Measurements from ENCODE around the gene XXYLT1. TPM values are rescaled to one million over a fixed set of nuclear protein-coding genes. Genes with fewer than 3 reads are reported as not detected.

XXYLT1 gene
- polyA plus RNA-seq, 4 donors, result 0.81 to 11.7 (median 4.6) TPM

GRCh38 chr3:195099951-195100785 lies 170.8 kb downstream of the XXYLT1 start:
- Histone ChIP-seq H3K27me3 (ENCODE audit: control insufficient read depth in 3 of 3, insufficient read depth in 3 of 3, low read length in 3 of 3) (no peaks in the 10 kb centered on the region), H3K27ac (ENCODE audit: low read depth in 1 of 3, low read length in 2 of 3) (no peak overlapping the region), H3K36me3 (ENCODE audit: control insufficient read depth in 3 of 3, insufficient read depth in 2 of 3, low read depth in 1 of 3, low read length in 3 of 3) (peaks cover 0 to 3% (median 0%) of the 10 kb centered on the region in 3 donors), H3K9me3 (ENCODE audit: control insufficient read depth in 2 of 2, insufficient read depth in 1 of 2, low read depth in 1 of 2, low read length in 1 of 2) (peaks cover 0 to 19% of the 10 kb centered on the region in 2 donors), H3K4me1 (ENCODE audit: control insufficient read depth in 3 of 3, insufficient read depth in 2 of 3, low read depth in 1 of 3, low read length in 2 of 3) (peaks cover 4 to 32% (median 5%) of the 10 kb centered on the region in 3 donors), H3K4me3 (ENCODE audit: low read depth in 1 of 3, low read length in 3 of 3) (no peak overlapping the region)
- 92 to 96% (median 94%) methylated on average over 14 of the region's 14 CpGs for WGBS, 3 donors
- FAIRE-seq, result no peak
- no peak for DNase-seq

DNA sequence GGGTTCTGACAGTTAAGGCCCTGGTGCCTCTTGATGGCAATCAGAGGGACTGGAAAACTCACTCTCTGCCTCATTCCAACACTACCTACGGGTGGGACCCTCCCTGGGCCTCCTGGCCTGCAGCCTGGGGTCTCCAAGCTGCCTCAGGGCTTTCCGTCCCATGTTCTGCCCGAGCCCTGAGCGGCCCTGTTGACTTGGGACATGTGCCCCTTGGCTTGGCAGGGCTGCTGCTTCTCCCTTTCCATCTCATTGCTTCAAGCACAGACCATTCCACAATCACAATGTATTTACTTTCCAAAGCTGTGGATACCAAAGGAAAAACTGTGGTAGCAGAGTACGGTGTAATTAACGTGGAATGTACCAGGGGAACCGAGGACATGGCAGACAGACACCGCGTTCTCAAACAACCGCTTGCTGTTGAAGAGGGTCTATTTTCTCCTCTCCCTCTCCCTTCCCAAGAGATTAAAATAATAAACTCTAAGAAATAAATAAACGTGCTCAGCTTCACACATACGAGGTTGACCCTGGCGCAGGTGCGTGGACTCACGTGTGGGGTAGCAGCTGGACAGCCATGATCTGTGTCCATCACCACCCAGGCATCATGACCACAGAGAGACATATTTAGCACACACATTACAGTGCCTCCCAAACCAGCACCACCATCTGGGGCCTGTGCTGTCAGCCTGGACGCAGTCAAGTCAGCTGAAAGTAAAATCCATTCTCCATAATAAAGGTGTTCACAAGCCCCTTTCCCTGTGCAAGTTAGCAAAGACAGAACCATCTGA lies 172.0 kb downstream of the XXYLT1 start:
- FAIRE-seq, result no peak
- Histone ChIP-seq H3K4me3 (ENCODE audit: low read depth in 1 of 3, low read length in 3 of 3) (no peak overlapping the region), H3K9me3 (ENCODE audit: control insufficient read depth in 2 of 2, insufficient read depth in 1 of 2, low read depth in 1 of 2, low read length in 1 of 2) (peaks cover 0 to 9% of the 10 kb centered on the region in 2 donors), H3K36me3 (ENCODE audit: control insufficient read depth in 3 of 3, insufficient read depth in 2 of 3, low read depth in 1 of 3, low read length in 3 of 3) (no peaks in the 10 kb centered on the region), H3K4me1 (ENCODE audit: control insufficient read depth in 3 of 3, insufficient read depth in 2 of 3, low read depth in 1 of 3, low read length in 2 of 3) (peaks cover 4 to 28% (median 5%) of the 10 kb centered on the region in 3 donors), H3K27ac (ENCODE audit: low read depth in 1 of 3, low read length in 2 of 3) (no peak overlapping the region), H3K27me3 (ENCODE audit: control insufficient read depth in 3 of 3, insufficient read depth in 3 of 3, low read length in 3 of 3) (no peaks in the 10 kb centered on the region)
- no peak for DNase-seq
- WGBS, 3 donors, result 91% methylated on average over 16 of the region's 16 CpGs

DNA sequence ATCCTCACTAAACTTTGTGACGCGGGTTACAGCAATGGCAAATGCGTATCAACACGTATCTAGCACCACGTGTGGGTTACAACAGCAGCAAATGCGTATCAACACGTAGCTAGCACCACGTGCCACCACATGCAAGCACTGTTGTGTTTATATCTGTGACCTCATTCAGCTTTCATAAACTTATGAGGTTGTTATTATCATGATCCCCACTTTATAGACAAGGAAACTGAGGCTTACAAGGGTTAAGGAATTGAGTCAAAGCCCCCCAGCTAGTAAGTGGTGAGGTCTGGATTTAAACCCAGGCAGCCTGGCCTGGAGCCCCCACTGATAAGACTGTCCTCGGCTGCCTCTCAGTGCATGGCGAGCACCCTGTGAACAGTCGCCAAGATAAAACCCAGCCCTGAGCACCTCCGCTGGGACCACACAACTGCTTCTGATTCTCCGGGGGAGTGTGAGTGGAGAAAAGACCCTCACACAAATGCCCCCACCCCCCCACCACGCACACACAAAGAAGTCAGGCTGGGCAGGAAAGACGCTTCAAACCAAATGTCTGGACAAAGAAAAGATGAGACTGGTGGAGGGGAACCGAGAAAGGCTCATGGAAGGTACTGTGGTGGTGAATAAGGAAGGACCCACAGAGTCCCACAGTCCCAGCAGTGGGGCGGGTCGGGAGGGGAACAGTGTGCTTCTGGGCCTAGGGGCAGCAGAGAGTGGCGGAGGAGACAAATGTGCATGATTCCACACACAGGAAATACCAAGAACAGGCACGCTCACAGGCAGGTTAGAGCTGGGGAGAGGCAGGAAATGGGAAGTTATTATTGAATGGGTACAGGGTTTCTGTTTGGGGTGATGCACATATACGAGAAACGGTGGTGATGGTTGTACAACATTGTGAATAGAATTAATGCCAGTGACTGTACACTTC lies 173.4 kb downstream of the XXYLT1 start:
- WGBS, 3 donors, result 79 to 87% (median 82%) methylated on average over 22 of the region's 22 CpGs
- Histone ChIP-seq H3K4me3 (ENCODE audit: low read depth in 1 of 3, low read length in 3 of 3) (no peak overlapping the region), H3K27ac (ENCODE audit: low read depth in 1 of 3, low read length in 2 of 3) (no peak overlapping the region), H3K27me3 (ENCODE audit: control insufficient read depth in 3 of 3, insufficient read depth in 3 of 3, low read length in 3 of 3) (no peaks in the 10 kb centered on the region), H3K4me1 (ENCODE audit: control insufficient read depth in 3 of 3, insufficient read depth in 2 of 3, low read depth in 1 of 3, low read length in 2 of 3) (peaks cover 0 to 20% (median 0%) of the 10 kb centered on the region in 3 donors), H3K36me3 (ENCODE audit: control insufficient read depth in 3 of 3, insufficient read depth in 2 of 3, low read depth in 1 of 3, low read length in 3 of 3) (no peaks in the 10 kb centered on the region), H3K9me3 (ENCODE audit: control insufficient read depth in 2 of 2, insufficient read depth in 1 of 2, low read depth in 1 of 2, low read length in 1 of 2) (peaks cover 0 to 4% of the 10 kb centered on the region in 2 donors)
- DNase-seq, result no peak
- FAIRE-seq, result no peak

GRCh38 chr3:195096484-195097330 lies 174.3 kb downstream of the XXYLT1 start:
- DNase-seq (no peak), FAIRE-seq (no peak)
- 91 to 95% (median 94%) methylated on average over 13 of the region's 13 CpGs for WGBS, 3 donors
- no peaks in the 10 kb centered on the region for H3K9me3 ChIP-seq (ENCODE audit: control insufficient read depth in 2 of 2, insufficient read depth in 1 of 2, low read depth in 1 of 2, low read length in 1 of 2)
- no peak overlapping the region for H3K27ac ChIP-seq (ENCODE audit: low read depth in 1 of 3, low read length in 2 of 3)
- peaks cover 0 to 17% (median 0%) of the 10 kb centered on the region in 3 donors for H3K4me1 ChIP-seq (ENCODE audit: control insufficient read depth in 3 of 3, insufficient read depth in 2 of 3, low read depth in 1 of 3, low read length in 2 of 3)
- H3K36me3 ChIP-seq (ENCODE audit: control insufficient read depth in 3 of 3, insufficient read depth in 2 of 3, low read depth in 1 of 3, low read length in 3 of 3), result no peaks in the 10 kb centered on the region
- no peak overlapping the region for H3K4me3 ChIP-seq (ENCODE audit: low read depth in 1 of 3, low read length in 3 of 3)
- H3K27me3 ChIP-seq (ENCODE audit: control insufficient read depth in 3 of 3, insufficient read depth in 3 of 3, low read length in 3 of 3), result no peaks in the 10 kb centered on the region

DNA sequence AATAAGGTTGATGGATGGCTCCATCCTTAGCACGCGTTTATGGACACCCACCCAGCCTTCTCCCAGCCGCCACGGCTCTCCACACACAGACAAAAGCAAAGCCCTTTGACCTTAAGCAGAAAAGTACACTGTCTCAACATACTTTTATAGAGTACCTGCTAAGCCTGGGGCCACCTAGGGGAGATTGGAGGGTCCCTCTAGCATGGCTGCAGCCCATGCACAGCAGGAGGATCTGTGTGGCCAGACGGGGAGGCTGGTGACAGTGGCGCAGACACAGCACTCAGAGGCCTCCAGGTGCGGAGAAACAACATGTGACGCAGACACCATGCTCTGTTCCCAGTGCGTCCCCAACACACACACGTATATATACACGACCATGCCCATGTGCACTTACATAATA lies 174.9 kb downstream of the XXYLT1 start:
- DNase-seq (peak in 1 of 2 donors; percentile 13), FAIRE-seq (no peak)
- Histone ChIP-seq H3K27me3 (ENCODE audit: control insufficient read depth in 3 of 3, insufficient read depth in 3 of 3, low read length in 3 of 3) (no peaks in the 10 kb centered on the region), H3K4me3 (ENCODE audit: low read depth in 1 of 3, low read length in 3 of 3) (no peak overlapping the region), H3K9me3 (ENCODE audit: control insufficient read depth in 2 of 2, insufficient read depth in 1 of 2, low read depth in 1 of 2, low read length in 1 of 2) (no peaks in the 10 kb centered on the region), H3K27ac (ENCODE audit: low read depth in 1 of 3, low read length in 2 of 3) (no peak overlapping the region), H3K4me1 (ENCODE audit: control insufficient read depth in 3 of 3, insufficient read depth in 2 of 3, low read depth in 1 of 3, low read length in 2 of 3) (peaks cover 0 to 17% (median 0%) of the 10 kb centered on the region in 3 donors), H3K36me3 (ENCODE audit: control insufficient read depth in 3 of 3, insufficient read depth in 2 of 3, low read depth in 1 of 3, low read length in 3 of 3) (no peaks in the 10 kb centered on the region)
- 91 to 95% (median 92%) methylated on average over 11 of the region's 11 CpGs for WGBS, 3 donors

GRCh38 chr3:195095704-195096036 lies 175.3 kb downstream of the XXYLT1 start:
- H3K9me3 ChIP-seq (ENCODE audit: control insufficient read depth in 2 of 2, insufficient read depth in 1 of 2, low read depth in 1 of 2, low read length in 1 of 2), result no peaks in the 10 kb centered on the region
- no peaks in the 10 kb centered on the region for H3K36me3 ChIP-seq (ENCODE audit: control insufficient read depth in 3 of 3, insufficient read depth in 2 of 3, low read depth in 1 of 3, low read length in 3 of 3)
- no peaks in the 10 kb centered on the region for H3K27me3 ChIP-seq (ENCODE audit: control insufficient read depth in 3 of 3, insufficient read depth in 3 of 3, low read length in 3 of 3)
- FAIRE-seq, result no peak
- WGBS, 3 donors, result 86 to 93% (median 88%) methylated on average over 7 of the region's 7 CpGs
- no peak overlapping the region for H3K4me3 ChIP-seq (ENCODE audit: low read depth in 1 of 3, low read length in 3 of 3)
- peaks cover 0 to 17% (median 0%) of the 10 kb centered on the region in 3 donors for H3K4me1 ChIP-seq (ENCODE audit: control insufficient read depth in 3 of 3, insufficient read depth in 2 of 3, low read depth in 1 of 3, low read length in 2 of 3)
- H3K27ac ChIP-seq (ENCODE audit: low read depth in 1 of 3, low read length in 2 of 3), result no peak overlapping the region
- DNase-seq, result no peak

- Histone ChIP-seq H3K9me3 (ENCODE audit: control insufficient read depth in 2 of 2, insufficient read depth in 1 of 2, low read depth in 1 of 2, low read length in 1 of 2) (no peaks in the 10 kb centered on the region), H3K4me1 (ENCODE audit: control insufficient read depth in 3 of 3, insufficient read depth in 2 of 3, low read depth in 1 of 3, low read length in 2 of 3) (peaks cover 0 to 17% (median 0%) of the 10 kb centered on the region in 3 donors), H3K27ac (ENCODE audit: low read depth in 1 of 3, low read length in 2 of 3) (no peak overlapping the region), H3K27me3 (ENCODE audit: control insufficient read depth in 3 of 3, insufficient read depth in 3 of 3, low read length in 3 of 3) (no peaks in the 10 kb centered on the region), H3K36me3 (ENCODE audit: control insufficient read depth in 3 of 3, insufficient read depth in 2 of 3, low read depth in 1 of 3, low read length in 3 of 3) (no peaks in the 10 kb centered on the region), H3K4me3 (ENCODE audit: low read depth in 1 of 3, low read length in 3 of 3) (no peak overlapping the region)
- 83 to 87% (median 87%) methylated on average over 17 to 19 of the region's 19 CpGs for WGBS, 3 donors
- DNase-seq (peak in 1 of 2 donors; percentile 14), FAIRE-seq (no peak)
Observed at GRCh38 chr3:195095035-195095703, 175.8 kb downstream of the XXYLT1 start.

Data from small intestine (tissue), 7 donors.